Myocyte (in vitro differentiated cells): ENCODE results near the gene ARHGEF16. TPM values are rescaled to one million over a fixed set of nuclear protein-coding genes. Genes with fewer than 3 reads are reported as not detected.

Source experiments
- DNase-seq: peaks from one replicate; pipeline ENCODE4 v3.0.0-alpha.2; 2012; ENCODE audit warnings: low read depth
- total RNA-seq: library from RNA; depleted of rRNA; stranded (reverse); fragments of >200 nt; gene quantifications from 2 replicates; pipeline ENCODE4 v1.2.3, GENCODE V29; 2014

The ARHGEF16 gene
- total RNA-seq, 1 donor from 2014 or later = not detected

DNA sequence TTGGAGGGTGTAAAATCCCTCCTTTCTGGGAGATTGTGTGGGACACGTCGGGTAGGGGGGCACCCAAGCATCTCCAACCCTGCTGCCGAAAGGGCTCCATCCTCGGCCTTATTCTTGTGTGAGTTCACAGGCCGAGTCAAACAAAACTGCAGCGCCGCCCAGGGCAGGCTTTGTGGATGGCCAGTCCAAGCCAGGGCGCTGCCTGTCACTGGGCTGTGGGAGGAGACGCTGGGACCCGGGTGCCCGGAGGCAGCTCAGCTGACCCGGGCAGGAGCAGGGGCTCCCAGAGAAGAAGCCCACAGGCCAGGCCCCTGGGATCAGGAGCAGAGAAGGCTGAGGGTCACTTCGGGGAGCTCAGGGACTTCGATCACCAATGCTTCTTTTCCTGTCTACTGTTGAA, 31.8 kb upstream of the ARHGEF16 start:
- DNase-seq = no peak

DNA sequence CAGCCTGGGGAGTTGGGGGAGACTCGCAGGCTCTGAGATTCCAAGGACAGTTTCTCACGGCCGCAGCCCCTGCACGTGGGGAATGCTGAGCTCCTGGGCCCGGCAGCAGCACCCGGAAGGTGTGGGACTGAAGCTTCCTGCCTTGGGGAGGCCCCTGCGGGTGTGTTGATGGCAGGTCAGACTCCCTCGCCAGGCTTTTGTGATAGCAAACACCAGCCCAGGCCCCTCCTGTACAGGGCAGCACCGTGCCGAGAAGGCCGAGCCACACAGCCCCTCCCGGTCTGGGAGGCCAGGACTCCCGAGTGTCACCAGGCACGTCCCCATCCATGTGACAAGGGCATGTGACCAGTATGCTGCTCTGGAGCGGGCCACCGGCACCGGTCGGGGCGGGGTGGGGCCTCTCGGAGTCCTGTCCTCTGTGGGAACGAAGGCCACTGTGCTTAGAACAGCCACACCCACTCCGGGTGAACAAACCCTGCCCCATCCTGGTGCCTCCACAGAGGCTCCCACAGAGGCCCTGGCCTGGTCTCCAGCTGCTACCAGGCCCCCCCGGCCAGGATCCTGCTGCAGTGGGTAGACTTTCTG, 31.1 kb upstream of the ARHGEF16 start:
- DNase-seq = no peak

DNA sequence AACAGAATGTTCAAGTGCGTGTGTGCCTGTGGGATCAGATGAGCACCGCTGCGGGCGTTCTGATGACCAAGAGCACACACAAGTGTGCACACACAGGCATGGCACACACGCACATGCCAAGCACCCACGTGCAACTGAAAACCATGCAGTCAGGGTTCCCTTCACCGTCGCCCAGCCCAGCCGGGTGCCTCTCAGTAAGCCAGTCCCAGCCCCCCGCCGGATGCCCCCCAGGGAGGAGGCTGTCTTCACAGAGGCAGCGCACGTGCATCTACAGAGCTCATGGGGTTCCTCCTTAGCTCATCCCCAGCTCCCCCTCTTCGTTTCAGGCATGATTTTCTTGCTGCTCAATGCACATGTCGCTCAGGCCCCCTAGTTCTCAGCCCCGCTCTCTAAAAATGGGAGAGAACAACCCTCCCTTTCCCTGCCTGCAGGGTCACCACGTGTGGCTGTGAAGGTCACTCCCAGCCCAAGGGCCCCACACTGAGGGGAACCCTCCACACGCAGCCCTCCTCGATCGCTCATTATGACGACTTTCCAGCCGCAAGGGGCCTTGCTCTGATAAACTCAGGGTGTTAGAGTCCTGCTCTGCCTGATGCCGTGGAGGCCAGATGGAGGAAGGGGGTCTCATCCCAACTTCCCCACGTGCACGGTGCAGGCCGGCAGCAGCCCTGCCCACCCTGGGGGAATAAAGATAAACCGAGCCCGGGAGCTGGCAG, 30.4 kb upstream of the ARHGEF16 start:
- no peak for DNase-seq

DNA sequence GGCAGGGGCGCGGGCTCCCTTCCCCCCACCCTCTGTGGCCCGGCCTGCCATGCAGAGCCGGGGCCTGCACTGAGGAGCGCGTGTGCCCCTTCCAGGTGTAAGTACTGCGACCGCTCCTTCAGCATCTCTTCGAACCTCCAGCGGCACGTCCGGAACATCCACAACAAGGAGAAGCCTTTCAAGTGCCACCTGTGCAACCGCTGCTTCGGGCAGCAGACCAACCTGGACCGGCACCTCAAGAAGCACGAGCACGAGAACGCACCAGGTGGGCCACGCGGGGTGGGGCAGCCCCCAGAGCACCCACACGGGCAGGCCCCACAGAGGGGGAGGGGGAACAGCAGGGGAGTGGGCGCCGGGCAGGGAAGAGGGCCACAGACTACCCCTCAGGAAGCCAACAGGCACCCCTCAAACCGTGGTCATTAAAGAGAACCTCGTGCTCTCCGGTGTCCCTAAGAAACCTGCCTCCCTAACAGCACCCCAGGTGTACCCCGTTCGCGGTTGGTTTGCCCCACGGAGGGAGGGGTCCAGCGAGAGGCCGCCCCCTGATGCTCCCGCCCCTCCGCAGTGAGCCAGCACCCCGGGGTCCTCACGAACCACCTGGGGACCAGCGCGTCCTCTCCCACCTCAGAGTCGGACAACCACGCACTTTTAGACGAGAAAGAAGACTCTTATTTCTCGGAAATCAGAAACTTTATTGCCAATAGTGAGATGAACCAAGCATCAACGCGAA, 28.8 kb upstream of the ARHGEF16 start:
- no peak for DNase-seq

DNA sequence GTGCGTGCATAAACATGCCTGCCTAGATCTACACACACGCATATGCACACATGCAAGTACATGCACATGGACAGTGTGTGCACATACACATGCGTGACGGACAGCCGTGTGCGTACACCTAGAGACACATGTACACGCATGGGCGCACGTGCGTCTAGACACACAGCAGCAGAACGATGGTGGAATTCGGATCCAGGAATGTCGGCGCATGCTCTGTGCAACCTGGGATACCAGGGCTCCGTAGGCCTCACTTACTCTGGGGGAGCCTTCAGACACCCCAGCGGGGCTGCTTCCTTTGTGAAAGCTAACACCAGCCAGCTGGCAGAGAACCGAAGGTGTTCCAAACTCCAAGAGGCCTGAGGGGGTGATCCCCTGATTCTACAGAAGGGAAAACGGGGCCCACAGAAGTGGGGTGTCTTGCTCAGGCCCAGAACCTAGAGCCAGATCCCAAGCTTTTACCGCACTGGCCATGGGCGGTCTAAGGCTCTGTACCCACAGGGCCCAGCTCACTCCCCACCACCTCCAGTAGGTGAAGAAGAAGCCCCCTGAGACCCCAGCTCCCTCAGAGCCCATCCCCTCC, 27.4 kb upstream of the ARHGEF16 start:
- DNase-seq = no peak

DNA sequence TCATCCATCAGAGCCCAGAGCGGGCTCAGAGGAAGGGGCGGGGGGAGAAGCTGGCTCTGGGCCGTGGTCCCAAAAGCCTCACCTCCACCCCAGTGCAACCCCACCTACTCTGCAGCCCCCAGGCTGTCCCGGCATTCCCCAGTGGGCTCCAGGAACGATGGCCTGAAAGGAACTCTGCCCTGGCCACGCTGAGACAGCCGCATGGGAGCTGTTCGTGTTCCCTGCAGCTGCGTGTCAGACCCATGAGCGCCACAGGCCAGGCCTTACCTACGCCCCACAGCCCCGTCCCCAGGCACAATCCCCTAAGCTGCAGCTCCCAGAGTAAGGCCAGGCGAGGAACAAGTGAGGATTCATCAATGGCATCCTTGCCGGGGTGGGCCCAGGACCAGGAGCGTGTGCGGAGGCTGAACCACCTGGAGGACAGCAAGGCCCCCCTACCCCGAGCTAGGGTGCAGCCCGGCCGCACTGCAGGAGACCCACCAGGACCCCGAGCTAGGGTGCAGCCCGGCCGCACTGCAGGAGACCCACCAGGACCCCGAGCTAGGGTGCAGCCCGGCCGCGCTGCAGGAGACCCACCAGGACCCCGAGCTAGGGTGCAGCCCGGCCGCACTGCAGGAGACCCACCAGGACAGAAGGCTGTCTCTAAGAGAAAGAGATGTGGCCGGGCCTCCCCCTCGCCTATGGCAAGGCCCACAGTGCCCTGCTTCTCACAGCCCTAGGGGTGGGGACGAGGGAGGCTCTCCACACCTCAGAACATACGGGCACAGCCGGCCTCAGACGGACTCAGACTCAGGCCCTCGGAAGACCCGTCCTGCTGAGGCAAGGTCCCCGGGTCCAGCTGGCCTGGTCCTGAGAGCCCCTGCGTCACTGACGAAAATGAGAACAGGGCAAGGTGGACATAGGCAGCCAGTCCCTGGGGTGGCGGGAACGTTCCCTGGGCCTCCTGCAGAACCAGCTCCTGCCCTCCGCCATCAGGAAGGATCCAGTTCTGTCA, 26.5 kb upstream of the ARHGEF16 start:
- DNase-seq = no peak

DNA sequence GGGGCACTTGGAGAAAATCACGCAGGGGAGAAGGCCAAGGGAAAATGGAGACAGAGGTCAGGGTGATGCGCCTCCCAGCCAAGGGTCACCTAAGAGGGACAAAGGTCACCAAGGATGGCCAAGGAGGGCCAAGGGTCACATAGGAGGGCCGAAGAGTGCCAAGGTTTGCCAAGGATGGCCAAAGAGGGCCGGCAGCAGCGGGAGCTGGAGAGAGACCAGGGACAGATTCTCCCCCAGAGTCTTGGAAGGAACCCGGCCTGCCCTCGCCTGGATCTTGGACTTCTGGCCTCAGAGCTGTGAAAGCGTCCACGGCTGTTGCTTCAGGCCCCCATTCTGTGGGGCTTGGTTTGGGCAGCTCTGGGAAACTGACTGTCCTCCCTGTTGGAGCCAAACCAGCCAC, 25.6 kb upstream of the ARHGEF16 start:
- no peak for DNase-seq

DNA sequence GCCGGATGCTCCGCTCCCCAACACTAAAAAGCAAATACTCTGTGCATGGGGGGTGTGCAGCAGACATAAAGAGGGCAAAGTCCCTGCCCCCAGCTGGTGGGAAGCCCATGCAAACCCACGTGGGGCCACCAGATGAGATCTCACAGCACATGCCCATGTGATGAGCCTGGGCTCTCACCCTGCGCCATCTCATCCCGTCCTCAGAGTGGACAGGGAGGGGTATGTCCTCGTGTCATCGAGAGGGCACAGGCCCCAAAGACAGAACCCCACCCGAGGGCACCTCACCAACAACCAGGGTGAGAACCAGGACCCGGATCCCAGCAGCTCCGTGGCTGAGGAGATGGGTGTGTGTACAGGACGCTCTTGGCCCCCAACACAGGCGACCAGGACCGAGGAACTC, 25.1 kb upstream of the ARHGEF16 start:
- no peak for DNase-seq

DNA sequence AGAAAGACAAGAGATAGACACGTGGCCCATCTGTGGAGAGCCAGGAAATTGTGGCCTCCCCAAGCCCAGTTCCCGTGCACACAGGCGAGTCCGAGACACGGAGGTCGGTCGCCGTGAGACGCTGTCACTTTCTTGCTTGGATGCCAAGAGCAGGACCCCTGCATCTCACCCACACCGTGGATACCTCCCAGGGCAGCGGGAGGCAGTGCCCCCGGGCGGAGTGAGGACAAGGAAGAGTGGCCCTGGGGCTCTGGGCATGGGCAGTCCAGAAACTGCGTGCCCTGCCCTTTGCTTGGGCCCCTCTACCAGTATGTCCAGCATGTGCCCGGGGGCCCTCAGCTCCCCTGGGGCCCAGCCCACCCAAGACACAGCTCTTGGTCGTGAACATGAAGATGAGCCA, 24.7 kb upstream of the ARHGEF16 start:
- DNase-seq = no peak

DNA sequence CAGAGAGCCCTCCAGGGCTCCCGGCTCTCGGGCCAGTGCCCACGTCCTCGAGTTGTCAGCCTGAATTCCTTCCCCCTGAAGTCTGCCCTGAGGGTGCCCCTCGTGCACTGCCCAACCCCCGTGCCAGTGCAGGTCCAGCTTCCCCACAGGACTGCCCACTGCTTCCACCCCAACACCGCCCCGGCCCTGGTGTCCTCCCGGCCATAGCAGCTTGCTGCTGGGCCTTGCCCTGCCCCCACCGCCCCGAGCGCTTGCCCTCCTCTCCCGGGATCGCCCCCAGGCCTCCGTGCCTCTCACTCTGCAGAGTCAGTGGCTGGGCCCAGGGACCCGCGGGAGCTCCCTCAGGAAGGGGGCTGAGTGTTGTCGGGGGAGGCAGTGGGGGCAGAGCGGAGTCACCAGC, 24.1 kb upstream of the ARHGEF16 start:
- DNase-seq = no peak

DNA sequence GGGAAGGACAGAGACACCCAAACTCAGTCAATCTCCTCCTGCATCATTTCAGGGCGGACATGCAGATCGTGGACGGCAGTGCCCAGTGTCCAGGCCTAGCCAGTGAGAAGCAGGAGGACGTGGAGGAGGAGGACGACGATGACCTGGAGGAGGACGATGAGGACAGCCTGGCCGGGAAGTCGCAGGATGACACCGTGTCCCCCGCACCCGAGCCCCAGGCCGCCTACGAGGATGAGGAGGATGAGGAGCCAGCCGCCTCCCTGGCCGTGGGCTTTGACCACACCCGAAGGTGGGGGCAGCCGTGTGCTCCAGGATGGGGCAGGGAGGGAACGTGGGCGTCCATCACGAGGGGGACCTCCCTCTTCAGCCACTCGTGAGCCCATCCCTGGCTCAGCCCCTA, 23.6 kb upstream of the ARHGEF16 start:
- DNase-seq = no peak

DNA sequence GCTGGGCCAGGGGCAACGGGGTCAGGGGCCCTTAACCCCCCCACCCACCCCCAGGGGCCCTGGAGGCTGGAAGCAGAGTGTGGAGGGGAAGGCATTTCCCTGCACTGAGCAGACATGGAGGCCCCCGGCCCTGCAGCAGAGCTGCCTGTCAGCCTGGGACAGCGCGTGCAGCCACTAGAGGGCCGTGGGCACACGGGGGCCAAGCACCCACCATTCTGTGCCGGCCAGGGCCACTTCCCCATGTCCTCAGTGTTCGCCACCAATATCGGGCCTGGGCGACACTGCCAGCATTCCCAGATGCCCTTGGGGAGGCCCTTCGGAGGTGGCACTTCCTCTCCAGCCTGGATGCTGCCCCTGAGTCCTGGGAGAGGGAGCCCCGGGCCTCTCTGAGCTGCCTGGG, 23.2 kb upstream of the ARHGEF16 start:
- no peak for DNase-seq

DNA sequence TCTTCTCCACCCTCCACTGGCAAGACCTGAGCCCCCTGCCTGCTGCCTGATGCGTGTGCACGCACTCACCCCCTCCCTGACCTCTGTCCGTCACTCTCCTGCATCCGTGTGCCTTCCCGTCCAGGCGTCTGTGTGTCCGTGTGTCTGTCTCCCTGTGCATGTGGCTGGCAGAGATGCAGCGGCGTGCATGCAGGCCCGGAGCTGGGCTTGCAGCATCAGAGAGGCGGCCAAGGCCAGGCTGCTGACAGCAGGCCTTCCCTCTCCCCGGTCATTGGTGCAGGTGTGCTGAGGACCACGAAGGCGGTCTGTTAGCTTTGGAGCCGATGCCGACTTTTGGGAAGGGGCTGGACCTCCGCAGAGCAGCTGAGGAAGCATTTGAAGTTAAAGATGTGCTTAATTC, 22.8 kb upstream of the ARHGEF16 start:
- no peak for DNase-seq

DNA sequence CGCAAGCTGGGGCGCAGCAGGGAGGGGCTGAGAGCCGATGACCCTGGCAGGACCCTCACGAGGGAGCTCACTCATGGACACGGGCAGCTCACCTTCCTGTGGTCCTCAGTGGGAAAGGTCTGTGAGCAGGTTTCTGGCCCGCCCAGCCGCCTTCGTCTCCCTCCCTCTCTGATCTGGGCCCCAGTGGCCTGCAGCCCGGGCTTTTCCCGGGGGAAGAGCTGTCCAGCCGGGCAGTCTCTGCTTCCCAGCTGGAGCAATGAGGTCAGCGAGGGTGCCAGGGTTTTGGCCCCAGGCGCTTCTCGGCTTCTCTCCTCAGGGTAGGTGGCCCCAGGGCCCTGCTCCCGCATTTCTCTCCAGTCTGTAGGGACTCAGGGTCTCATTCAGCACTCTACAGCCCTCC, 22.2 kb upstream of the ARHGEF16 start:
- DNase-seq = no peak

DNA sequence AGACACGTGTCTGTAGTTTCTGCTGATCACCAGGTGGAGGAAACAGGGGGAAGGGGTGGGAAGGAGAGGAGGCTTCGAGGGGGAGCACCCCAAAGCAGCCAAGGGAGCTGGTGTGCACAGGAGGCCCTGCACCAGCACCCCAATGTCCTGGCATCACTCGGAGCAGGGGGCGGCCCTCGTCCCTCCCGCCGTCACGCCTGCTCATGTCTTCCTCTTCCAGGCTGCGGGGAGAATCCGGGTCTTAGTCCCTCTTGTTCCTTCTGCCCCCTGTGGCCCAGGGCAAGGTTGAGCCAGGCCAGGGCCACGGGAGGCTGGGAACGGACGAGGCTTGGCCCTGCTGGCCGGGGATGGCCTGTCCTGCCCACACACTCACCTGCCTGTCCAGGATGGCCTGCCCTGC, 21.4 kb upstream of the ARHGEF16 start:
- no peak for DNase-seq

DNA sequence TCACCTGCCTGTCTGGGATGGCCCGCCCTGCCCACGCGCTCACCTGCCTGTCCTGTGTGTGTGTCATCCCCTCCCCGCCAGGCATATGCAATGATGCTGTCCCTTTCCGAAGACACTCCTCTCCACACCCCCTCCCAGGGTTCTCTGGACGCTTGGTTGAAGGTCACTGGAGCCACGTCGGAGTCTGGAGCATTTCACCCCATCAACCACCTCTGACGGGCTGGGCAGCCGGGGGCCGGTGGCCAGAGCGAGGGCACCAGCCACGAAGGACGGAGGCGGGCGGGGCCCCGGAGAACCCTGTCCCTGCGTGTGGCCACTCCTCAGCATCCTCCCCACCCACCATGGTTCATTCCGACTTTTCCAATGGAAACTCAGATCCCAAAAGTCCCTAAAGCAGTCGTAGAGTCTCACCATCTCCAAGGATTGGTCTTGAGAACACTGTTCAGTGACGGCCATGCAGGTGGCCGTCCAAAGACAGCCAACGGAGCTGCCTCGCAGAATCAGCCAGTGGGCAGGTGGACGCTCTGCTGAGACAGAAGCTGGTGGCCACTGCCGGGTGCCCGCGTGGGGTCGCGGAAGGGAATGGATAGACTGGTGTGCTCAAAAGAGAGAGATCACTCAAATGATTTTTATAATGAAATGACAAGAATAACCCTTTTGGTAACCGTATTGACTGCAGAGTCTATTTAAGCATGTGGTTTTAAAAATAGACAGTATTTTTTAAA, 20.7 kb upstream of the ARHGEF16 start:
- no peak for DNase-seq

DNA sequence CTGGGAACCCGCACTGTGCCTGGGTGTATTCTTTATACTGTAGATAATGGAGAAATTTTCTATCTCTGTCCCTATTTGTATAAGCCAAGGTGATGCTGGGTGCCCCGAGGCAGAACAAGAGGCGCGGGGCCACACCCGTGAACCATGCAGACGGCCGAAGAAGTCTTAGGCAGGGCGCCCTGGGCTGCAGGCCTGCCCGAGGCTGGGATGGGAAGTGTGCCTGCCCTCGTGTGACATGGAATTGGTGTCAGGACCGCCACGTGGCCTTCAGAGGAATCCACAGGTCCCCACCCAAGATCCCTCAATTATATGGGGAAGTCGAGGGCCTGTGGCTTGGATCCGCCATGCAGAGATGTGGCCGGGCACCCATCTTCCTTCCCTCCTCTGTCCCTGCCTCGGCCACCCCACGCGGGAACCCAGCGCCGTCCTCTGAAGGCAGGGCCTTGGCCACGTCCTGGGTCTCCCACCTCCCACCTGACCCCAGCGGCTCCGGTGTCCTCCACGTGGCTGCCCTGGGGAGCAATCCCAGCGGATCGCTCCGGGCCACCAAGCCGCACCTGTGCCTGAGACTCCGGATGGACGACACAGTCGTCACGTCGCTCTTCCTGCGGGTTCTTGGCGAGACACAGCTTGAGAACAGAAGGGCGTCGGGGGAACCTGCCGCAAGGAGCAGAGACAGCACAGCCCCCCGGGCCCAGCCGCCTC, 19.9 kb upstream of the ARHGEF16 start:
- DNase-seq = no peak

DNA sequence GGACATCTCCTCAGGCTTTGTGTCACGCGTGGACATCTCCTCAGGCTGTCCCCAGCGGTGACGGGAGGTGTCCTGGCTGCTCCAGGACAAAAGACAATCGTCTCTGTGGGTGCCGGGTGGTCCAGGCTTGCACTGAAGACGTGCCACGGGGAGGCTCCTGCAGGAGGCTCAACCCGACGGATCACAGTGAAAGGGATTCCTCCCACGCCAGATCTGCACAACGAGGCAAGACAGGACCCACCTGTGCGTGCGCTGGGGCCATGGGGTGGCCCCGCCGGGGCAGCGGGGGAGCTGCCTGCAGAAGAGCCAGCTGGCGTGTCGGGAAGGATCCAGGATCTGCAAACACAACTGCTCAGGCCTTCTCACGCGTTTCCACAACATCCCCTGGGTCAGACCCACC, 18.8 kb upstream of the ARHGEF16 start:
- no peak for DNase-seq

DNA sequence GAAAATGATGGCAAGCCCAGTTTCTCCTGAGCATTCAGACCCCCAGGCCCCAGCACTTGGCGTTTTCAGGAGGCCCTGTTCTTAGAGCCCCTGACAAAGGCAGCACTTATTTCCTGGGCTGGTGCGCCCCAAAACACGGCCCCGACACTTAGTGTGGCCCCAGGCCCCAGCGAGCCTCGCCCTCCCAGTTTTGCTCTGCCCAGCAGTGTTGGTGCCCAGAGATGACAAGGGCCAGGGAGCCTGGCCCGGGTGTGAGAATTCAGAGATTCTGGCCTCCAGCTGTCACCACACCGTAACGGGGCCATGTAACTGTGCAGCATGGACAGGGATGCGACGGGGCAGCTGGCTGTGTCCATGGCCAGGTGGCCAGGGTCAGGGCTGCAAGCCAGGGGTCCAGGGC, 18.0 kb upstream of the ARHGEF16 start:
- no peak for DNase-seq

DNA sequence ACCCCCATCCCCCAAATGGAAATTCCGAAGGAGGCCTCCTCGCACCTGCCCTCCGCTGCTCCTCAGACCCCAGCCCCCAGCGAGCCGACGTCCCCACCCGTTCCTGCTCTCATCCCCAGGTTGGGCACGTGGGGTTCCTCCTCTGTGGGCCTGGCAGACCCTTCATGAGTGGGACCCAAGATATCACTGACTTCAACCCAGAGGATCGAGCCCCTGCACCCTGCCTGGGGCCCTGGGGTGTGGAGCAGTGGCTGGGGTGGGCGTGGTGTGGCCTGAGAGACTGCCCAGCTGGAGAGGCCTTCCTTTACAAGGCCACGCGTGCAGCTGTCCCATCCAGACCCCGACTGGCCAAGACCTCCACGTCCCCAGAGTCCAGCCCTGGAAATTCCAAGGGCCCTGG, 17.6 kb upstream of the ARHGEF16 start:
- DNase-seq = no peak
